NCI-H2029 (cell line): ENCODE data around the gene NFATC2.

Experiments
- DNase-seq: peaks from one replicate; lab custom pipeline; 2025; lab: John Stamatoyannopoulos, UW

The NFATC2 gene

DNA sequence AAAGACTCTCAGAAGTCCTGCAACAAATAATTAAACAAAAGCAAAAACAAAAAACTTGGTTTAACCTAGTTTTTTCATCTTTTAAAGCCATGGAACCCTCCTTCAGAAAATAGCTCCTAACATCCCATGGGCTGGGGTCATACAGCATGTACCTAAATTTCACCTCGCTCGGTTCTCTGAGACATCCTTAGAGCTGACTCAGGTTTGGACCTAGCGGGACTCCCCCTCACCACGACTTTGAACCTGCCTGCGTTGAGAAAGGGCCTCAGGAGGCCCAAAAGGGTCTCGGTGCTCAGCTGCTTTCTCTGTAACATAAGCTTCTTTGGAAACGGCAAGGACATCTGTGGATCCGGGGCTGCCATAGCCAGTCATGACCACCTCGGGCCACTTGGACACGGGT, 112.8 kb downstream of the NFATC2 start:
- no peak for DNase-seq

DNA sequence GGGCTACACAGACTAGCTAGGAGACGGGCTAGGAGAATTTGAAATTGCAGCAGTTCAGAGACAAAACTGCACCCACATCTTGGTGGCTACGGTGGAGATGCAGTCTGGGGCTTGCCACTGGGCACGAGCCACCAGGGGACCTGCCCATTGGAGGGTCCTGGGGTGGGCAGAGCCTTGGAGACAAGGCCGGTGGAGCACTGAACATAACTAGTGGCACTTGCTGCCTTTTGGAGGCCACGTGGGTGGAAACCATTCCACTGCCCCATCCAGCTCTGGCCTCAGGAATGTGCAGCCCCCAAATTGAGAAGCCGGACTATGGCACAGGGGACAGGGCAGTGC, 113.4 kb downstream of the NFATC2 start:
- DNase-seq, result no peak

DNA sequence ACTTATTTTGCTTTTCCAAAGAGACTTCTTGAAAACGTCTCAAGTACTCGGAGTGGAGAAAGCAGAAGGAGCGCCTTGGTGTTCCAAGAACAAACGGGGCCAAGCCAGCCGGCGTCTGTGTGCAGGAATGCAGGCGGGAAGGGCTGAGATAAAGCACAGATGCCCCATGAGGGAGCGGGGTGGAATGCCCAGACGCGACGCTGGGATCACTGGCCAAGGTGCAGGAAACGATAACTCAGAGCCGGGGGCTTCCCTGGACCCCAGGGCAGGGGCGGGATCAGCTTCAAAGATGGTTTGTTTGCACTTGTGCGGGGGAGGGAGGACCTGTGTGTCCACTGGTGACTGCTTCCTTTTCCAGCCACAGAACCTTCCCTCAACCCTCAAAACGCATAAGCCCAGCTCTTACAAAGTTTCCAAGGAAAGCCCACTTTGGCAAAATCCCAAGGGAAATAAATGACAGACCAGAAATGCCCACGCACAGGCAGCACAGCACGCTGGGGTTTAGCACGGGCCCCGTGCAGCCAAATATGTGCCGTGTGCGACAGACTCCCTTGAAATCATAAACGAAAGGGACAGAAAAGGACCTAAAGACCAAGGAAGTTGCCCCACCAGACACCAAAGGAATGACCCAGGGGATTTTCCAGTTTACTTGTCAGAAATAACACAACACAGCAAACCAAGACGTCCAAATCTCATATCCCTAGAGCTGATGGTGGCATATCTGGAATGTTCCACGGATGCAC, 113.9 kb downstream of the NFATC2 start:
- no peak for DNase-seq

DNA sequence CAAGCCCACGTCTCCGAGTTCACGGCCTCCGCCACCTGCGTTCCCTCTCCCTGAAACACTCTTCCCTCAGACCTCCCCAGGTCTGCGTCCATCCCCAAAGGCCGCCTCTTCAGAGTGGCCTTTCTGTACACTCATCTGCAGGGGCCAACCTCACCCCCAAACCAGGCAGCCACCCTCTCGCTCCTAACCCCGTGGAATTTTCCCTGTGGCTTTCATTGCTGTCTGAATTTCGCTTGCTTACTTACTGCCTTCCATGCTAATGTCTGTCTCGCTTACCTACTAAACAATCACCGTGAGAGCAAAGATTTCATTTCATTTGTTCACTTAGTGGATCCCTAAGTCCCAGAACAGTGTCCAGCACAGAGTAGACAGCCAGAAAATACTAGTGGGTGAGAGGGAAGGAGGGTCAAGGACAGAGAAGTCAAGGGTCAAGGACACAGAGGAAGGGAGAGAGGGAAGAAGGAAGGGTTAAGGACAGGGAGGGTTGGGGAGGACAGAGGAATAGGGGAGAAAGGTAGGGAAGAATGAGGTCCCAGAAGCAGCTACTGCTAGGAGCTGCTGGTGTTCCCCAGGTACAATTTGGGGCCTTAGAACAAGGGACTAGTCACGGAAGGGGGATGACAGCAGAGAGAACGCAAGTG, 114.7 kb downstream of the NFATC2 start:
- no peak for DNase-seq

DNA sequence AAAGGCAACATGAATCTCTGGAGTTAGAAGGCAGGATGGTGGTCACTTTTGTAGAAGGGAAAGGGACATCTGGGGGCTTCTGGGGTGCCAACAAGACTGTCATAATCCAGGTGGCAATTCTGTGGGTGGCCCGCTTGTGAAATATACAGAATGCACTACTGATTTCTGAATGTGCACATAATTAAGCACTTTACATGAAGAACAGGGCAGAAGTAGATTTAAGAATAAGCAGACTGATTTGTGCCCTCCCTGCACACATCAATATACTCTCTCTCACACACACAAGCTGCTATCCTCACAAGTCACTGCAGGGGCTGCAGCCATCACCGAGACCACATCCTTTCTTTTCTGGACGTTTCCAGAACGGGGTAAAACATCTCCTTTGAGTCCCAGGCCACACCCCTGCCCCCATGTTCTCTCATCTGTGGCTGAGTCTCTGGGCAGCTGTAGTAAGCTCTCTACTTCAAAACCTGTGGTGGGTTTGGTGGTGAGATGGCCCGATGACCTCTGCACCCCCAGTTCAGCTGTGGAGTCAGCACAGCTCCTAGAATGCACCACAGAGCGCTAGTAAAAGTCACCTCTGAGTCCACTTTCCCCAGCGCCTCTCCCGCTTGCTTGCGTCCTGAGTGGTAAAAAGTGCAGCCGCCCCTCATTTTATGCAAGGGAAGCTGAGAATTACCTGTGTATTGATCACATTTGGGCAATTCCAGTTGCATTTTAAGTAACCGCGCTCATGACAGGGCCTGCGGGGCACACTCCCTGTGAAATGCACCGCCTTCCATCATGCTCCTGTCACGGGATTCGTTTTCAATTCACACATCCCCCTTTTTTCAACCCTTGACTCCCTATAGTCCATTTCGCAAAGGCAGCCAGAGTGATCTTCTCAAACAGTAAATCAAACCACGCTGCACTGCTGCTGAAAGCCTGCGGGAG, 115.5 kb downstream of the NFATC2 start:
- DNase-seq, result no peak

DNA sequence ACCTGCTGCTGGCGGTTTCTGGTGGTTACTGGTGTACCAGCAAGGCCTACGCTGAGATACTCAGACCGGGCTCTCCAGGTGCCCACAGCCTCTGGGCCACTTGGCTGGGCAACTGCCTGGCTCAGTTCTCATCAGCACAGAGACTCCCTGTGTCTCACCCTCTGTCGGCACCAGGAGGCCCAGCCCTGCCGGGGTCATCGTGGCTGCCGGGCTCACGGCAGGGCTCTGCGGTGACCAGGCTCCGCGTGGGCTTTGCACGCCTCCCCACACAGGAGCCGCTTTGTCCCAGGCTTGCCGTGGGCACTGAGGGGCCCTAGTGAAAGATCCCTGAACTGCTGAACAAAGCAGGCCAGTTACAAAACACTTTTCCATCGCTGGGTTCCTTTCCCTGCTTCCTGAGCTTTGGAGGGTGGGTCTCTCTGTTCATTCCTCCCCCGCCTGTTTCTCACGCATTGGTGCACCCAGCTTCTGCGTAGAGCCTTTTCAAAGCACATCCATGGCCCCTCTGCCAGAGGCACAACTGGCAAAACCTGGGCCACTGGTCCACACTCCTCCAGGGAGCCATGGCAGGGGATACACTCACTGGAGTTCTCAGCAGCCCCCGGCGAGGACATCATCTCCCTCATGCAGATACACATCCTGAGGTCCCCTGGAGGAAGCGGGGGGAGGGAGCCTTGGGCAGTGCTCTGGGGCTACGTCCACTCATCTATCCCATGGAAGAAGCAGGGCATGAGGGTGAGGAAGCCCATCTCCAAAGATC, 117.0 kb downstream of the NFATC2 start:
- DNase-seq, result no peak

DNA sequence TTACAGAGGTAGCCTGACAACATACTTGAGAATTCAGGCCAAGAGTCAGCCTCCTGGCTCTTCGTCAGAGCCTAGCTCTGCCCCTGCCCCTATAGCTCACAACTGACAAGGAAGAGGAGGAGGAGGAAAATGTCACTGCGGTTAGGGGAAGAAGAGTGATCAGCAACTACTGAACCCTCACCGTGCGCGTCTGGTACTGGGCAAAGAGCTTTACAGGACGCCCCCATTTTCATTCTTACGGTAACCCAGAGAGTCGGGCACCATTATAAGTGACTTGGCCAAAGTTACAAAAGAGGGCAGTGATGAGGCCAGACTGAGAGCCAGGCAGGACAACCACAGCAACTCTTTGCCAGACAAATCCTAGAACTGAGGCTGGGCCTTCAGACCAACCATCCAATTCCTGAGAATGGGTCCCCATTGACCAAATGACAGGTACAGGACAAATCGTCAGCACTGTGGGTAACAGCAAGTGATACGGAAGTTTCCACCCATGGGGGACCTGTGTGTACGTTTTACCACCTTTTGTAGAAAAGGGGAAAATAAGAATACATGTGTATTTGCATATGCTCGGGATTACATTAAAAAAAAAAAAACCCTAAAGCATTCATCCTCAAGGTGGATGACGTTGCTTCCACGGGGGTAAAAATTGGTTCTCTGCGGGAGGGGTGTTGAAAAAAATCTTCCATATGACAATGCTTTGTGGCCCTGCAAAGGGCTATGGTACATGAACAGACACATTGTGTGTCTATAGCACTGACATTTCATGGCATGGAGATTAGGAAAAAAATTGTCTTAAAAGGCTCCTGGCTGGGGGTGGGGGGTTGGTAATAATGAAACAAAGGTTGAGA, 118.0 kb downstream of the NFATC2 start:
- DNase-seq, result no peak

DNA sequence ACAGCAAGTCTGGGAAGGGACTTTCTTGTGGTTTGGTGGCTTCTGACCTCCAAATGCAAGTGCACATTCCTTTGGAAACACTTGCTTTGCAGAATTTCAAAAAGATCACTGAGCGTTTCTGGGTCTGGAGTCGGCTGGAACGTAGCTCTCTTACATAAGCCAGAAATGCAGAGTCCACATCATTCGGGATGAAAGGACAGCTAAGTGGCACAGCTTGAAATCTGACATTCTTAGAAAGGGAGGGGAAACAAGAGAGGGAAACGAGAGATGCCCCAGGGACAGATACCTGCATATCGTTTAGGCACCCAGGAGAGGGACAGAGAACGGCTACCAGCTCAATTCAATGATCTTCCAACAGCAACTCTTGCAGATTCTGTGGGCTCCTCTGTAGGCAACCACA, 118.7 kb downstream of the NFATC2 start:
- no peak for DNase-seq

DNA sequence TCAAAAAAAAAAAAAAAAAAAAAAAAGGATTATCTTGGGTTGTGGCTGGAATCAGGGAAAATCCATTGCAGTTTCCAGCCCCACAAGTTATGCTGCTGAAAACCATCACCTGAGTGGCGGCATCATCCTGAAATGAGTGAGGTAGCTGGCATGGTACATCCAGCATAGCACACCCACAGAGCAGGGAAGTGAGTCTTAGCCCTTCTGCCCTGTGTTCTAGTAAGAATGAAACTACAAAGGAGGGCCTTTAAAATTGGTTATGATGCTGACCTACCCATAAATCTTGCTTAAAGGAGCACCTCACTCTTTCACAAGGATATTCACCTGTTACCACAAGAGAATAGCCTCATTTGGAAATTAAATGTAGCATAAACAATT, 119.2 kb downstream of the NFATC2 start:
- no peak for DNase-seq

DNA sequence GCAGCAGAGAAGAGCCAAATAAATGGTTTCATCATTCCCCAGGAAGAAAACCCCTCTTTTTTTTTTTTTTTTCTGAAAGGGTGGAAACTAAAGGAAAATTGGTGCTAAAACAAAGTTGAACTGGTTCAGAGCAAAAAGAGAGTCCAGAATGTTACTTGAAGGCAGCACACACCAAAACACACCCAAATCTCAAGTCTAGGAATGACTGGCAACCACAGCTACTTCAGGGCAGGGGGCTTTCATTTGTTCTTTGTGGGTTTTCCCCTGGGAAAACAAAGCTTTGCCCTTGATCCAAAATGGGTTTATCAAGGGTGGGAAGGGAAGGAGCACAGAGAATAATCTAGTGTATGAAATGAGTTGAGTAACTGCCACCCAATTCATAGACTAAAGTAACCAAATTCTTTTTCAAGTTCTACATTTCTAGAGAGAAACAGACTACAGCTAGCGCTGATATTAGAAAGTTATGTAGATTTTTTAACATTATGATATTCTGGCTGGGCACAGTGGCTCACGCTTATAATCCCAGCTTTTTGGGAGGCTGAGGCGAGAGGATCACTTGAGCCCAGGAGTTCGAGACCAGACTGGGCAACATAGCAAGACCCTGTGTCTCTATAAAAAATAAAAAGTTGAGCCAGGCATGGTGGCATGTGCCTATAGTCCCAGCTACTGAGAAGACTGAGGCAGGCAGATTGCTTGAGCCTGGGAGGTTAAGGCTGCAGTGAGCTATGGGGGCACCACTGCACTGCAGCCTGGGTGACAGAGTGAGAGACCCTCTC, 119.8 kb downstream of the NFATC2 start:
- no peak for DNase-seq

DNA sequence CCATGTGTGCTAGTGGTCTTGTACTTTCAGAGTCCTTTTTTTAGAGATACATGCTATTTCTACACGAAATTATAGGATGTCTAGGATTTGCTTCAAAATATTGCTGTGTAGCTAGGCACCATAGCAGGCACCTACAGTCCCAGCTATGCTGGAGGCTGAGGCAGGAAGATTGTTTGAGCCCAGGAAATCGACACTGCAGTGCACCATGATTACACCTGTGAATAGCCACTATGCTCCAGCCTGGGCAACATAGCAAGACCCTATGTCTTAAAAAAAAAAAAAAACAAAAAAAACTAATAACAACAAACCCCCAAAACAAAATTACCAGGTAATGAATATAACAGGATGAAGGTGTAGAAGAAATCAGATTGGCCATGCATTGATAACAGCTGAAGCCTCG, 121.7 kb downstream of the NFATC2 start:
- DNase-seq, result no peak

DNA sequence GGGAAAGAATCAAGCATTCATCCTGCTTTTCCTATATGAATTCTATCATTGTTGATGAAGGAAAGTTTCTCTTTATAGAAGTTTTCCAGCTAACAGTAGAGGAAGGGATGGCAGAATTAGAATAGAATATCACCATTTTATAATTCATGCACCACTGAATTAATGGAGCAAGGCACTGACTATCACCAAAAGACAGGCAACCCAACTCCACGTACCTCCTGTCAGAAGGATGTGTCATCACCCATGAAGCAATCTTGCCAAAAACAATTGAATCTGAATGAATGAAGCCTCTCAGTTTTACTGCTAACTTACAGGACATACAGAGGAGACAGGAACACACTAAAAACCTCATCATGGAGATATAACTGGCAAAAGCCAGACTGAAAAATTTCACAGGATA, 122.4 kb downstream of the NFATC2 start:
- no peak for DNase-seq

DNA sequence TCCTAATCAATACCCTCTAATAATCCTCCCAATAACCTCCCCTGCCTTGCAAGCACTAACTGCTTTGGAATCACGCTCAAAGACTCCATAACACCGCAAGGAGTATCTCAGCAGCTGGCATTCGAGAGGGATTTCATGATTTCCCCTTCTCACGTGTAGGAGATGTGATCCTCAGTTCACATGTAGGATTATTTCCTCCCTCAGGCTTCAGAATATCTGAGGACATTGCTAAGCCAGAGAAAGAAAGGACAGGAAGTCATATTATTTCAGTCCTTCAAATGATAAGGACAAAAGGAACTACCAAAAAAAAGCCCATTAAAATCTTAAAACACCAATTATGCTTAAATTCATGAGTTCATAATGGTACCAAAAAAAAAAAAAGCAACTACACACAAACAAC, 122.9 kb downstream of the NFATC2 start:
- no peak for DNase-seq

DNA sequence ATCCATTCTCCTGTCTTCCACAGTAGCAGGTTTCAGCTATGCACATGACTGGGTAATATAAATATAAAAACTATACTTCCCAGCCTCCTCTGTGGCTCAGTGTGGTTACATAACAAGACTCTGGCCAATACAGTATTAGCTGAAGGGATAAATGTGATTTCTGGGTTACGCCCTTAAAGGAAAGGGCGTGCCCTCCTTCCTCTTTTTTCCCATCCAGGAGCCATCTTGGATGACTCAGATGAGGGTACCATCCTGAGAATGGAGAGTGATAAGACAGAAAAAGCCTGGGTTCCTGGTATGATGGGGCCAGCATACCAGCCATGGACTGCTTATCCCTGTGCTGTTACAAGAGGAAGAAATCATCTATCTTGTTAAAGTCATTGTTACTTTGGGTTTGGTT, 123.3 kb downstream of the NFATC2 start:
- no peak for DNase-seq

DNA sequence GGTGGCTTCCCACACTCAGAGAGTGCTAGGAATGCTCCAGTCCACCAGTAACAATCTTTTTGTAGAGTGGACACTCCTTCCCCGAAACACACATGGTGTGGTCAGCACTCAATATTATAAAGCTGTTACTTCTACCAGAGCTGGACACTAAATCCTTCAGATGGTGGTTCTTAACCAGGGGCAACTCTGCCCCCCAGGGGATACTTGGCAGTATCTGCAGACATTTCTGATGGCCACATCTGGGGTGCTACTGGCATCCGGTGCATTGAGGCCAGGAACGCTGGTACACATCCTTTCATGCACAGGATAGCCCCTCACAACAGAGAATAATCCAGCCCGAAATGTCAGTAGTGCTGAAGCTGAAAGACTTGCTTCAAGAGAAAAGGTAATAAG, 124.4 kb downstream of the NFATC2 start:
- DNase-seq, result no peak

DNA sequence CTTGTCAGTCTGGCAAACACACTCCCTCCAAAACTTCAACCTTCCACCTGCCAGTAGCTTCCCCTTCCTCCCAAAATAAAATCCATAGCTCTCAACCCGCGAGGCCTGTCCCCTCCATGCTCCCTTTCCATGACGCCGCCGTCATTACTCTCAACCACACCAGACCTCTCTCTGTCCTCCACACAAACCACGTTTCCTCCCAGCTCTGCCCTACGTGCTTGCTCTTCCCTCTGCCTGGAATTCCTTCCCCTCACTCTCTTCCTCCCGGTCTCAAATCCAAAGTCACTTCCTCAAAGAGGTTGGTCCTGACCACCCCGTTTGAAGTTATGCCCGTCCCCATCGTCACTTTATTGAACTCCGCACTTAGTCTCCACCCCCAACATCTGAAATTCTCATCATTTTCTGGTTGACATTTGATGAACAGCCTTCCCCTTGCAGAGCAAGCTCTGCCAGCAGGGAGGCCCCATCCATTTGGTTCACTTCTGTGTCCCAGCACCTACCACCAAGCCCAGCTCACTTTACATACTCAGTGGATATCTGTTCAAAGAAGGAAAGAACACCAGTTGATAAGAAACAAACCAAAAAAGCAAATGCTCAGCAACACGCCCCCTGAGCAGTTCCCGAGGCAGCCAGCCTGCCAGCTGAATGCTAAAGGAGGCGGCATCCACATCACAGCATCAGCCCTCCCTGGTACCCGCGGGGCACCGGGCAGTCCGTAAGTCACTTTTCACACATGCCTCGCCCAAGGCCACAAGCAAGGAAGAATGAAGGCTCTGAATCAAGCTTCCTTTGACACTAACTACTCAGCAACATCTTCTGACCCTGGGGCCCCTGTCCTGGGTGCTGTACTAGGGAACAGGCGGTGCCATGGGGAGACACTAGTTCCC, 125.0 kb downstream of the NFATC2 start:
- no peak for DNase-seq

DNA sequence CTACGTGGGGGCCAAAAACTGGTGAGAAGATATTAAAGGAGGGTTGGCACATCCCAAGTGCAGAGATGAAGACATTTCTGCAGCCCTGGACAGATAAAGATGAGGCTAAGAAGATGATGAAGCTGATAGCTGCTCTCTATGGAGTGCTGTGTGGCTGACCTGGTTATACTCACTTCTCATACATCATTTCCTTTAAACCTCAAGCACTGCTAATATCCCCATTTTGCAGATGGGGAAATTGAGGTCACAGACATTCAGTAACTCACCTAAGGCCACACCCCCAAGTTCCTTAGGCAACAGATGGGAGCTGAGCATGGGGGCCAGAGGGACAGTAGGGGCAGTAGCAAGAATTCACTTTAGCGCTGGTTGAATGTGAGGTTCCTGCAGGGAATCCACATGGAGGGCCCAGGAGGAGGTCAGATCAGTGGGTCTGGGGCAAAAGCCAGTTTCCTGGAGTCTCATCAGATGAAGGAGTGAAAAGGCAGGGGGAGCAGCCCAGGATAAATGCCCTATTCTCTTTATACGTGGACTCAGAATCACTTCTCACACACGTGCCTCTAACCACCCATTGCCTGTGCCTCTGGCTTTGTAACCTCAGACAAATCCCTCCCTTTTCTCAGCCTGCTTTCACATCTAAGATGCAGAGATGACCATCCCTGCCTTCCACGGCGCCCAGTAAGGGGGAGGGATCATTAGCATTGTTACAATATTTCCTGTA, 125.8 kb downstream of the NFATC2 start:
- no peak for DNase-seq

DNA sequence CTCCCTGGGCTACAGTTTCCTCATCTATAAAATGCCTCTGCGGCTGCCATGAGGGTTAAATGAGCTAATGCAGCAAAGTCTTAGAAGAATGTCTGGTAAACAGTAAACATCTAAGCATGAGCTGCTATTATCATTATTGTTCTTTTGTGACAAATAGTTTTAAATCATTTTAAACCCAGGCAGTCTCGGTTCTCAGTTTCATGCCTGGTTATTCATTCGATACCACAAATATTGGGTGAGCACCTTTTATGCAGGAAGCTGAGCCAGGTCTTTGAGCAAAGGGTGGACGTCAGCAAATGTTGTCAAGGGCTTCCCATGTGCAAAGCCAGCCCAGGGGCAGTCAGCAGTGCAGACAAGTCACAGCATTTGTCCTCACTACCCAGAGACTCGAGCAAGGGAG, 128.7 kb downstream of the NFATC2 start:
- no peak for DNase-seq

DNA sequence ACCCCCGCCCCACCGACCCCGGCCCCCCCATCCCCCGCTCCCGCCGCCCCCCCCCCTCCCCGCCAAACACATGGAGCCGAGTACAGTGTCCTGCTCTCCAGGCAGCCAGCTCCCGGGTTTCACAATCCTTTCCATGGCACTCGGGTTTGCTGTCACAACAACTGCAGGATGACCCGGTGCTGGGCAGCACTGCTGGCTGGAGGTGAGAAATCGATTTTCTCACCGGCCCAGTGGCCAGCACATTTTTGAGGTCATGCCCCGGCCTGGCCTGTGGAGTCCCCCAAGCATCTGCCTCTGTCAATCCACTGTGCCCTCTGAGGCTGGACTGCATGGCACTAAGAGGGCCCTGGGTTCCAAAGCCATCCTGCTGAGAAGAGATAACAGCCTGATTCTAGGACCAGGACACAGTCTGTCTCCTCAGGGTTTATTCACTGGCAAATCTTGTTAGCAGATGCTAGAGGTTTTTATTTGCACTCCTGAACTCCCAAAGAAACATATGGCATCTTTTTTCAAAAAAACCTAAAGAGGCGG, 129.5 kb downstream of the NFATC2 start:
- DNase-seq, result no peak
